ENCODE measurements around the gene TUBGCP6.
A peak's percentile ranks its signal among the peaks of the same experiment; 100 is the strongest.

The TUBGCP6 gene

DNA sequence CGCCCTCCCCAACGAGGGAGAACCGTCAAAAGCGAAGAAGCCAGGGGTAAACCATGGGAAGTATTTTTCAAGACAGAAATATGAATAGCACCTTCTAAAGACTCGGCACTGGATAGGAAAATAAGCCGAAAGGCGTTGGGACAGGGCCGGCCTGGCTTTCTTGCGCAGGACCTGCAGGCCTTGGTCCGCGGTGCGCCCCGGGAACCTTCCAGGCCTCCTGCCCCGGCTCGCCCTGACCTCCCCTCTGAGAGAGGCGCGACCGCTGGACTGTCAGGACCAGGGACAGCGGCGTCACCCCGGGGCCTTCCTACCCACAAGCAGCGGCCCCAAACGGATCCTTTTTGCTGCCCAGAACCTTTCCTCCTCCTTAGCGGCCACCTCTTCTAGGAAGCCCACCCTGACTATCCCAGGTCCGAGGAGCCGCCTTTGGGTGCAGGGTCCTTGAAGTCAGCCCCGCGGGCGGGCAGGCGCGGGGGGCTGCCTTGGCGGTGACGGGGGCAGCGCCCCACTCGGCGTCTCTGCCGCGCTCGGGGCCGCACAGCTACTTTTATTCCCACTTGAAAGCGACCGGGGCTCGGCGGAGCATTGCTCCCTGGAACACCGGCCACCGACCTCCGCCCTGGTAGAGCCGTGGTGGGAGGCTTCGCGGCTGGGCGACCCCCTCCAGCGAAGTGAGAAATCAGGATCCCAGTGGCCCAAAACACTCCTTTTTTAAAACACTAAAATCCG is 26.0 kb upstream of the TUBGCP6 start:
- TF ChIP-seq CSDC2 (CRISPR knock-in tag; IDR thresholded peaks at IDR 0.05) (no peak), ZFP3 (CRISPR knock-in tag; IDR thresholded peaks at IDR 0.05) (peak; percentile 72; the same call in 1 of the 2 replicates)
- ATAC-seq = peak; percentile 72

DNA sequence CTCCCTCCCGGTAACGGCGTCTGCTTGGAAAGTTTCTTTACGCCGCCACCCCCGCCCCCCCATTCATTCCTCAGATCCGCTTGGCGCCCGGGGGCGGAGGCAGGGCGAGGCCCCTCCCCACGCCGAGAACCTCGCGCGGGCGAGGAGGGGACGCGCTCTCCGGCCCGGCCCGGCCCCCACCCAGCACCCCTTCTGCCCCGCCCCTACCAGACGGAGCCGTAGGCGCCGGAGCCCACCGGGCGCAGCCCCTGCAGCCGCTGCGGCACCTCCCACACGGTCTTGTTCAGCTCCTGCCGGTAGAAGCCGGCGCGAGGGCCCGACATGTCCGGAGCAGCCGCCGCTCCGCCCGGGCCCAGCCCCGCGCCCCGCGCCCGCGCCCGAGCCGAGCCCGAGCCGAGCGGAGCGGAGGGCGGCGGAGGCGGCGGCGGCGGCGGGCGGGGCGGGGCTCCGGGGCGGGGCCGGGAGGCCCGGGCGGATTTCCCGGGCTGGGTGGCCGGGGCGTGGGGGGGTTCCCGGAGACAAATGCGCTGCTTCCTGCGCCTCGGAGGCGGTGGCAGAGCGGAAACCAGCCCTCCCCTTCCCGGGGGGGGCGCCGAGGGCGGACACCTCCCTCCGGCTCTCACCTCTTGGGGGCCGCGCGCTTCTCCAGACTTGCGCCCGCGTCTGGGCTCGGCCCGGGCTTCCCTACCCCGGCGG is 25.3 kb upstream of the TUBGCP6 start, which contains the start of gene MAPK11:
Gene MAPK11 (minus strand): TSS at position 411 of the 696 bp plus-strand sequence. CDS start 88 bp downstream, at position 323.
- TF ChIP-seq OSR1 (CRISPR knock-in tag; IDR thresholded peaks at IDR 0.05) = no peak
- no peak for TF ChIP-seq ISL1 (CRISPR knock-in tag; IDR thresholded peaks at IDR 0.05)
- no peak for TF ChIP-seq ZNF8 (CRISPR knock-in tag; IDR thresholded peaks at IDR 0.05)
- TF ChIP-seq, protein P1, sequence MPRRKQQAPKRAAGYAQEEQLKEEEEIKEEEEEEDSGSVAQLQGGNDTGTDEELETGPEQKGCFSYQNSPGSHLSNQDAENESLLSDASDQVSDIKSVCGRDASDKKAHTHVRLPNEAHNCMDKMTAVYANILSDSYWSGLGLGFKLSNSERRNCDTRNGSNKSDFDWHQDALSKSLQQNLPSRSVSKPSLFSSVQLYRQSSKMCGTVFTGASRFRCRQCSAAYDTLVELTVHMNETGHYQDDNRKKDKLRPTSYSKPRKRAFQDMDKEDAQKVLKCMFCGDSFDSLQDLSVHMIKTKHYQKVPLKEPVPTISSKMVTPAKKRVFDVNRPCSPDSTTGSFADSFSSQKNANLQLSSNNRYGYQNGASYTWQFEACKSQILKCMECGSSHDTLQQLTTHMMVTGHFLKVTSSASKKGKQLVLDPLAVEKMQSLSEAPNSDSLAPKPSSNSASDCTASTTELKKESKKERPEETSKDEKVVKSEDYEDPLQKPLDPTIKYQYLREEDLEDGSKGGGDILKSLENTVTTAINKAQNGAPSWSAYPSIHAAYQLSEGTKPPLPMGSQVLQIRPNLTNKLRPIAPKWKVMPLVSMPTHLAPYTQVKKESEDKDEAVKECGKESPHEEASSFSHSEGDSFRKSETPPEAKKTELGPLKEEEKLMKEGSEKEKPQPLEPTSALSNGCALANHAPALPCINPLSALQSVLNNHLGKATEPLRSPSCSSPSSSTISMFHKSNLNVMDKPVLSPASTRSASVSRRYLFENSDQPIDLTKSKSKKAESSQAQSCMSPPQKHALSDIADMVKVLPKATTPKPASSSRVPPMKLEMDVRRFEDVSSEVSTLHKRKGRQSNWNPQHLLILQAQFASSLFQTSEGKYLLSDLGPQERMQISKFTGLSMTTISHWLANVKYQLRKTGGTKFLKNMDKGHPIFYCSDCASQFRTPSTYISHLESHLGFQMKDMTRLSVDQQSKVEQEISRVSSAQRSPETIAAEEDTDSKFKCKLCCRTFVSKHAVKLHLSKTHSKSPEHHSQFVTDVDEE (CRISPR knock-in tag; IDR thresholded peaks at IDR 0.05) = no peak
- TF ChIP-seq, protein P2, sequence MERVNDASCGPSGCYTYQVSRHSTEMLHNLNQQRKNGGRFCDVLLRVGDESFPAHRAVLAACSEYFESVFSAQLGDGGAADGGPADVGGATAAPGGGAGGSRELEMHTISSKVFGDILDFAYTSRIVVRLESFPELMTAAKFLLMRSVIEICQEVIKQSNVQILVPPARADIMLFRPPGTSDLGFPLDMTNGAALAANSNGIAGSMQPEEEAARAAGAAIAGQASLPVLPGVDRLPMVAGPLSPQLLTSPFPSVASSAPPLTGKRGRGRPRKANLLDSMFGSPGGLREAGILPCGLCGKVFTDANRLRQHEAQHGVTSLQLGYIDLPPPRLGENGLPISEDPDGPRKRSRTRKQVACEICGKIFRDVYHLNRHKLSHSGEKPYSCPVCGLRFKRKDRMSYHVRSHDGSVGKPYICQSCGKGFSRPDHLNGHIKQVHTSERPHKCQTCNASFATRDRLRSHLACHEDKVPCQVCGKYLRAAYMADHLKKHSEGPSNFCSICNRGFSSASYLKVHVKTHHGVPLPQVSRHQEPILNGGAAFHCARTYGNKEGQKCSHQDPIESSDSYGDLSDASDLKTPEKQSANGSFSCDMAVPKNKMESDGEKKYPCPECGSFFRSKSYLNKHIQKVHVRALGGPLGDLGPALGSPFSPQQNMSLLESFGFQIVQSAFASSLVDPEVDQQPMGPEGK (CRISPR knock-in tag; IDR thresholded peaks at IDR 0.05; ENCODE audit: borderline replicate concordance) = peak; percentile 98
- no peak for TF ChIP-seq SNAI2 (CRISPR knock-in tag; IDR thresholded peaks at IDR 0.05)
- no peak for TF ChIP-seq ZC3H10 (CRISPR knock-in tag; IDR thresholded peaks at IDR 0.05)
- peak; percentile 49 for ATAC-seq

DNA sequence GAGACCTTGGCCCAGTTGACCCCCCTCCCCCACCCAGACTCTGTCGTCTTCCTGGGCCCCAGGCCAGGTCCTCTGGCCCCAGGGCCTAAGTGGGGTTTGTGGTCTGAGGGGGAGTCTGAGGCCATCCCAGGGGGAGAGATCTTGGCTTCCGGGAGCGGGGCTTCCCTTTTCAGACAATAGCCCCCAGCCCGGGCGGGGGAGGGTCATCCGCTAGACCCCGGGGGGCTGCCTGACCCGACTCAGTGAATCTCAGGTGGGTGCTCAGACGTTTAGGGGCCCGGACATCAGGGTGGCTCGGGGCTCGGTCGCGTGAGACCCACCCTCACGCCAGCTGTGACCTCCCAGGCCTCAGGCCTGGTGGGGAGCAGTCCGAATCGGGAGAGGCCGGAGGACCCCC is 24.7 kb upstream of the TUBGCP6 start:
- no peak for TF ChIP-seq OSR1 (CRISPR knock-in tag; IDR thresholded peaks at IDR 0.05)
- TF ChIP-seq, protein P3, sequence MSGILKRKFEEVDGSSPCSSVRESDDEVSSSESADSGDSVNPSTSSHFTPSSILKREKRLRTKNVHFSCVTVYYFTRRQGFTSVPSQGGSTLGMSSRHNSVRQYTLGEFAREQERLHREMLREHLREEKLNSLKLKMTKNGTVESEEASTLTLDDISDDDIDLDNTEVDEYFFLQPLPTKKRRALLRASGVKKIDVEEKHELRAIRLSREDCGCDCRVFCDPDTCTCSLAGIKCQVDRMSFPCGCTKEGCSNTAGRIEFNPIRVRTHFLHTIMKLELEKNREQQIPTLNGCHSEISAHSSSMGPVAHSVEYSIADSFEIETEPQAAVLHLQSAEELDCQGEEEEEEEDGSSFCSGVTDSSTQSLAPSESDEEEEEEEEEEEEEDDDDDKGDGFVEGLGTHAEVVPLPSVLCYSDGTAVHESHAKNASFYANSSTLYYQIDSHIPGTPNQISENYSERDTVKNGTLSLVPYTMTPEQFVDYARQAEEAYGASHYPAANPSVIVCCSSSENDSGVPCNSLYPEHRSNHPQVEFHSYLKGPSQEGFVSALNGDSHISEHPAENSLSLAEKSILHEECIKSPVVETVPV (CRISPR knock-in tag; IDR thresholded peaks at IDR 0.05) = no peak
- no peak for TF ChIP-seq TCF4 (CRISPR knock-in tag; IDR thresholded peaks at IDR 0.05; ENCODE audit: borderline replicate concordance)
- no peak for ATAC-seq

DNA sequence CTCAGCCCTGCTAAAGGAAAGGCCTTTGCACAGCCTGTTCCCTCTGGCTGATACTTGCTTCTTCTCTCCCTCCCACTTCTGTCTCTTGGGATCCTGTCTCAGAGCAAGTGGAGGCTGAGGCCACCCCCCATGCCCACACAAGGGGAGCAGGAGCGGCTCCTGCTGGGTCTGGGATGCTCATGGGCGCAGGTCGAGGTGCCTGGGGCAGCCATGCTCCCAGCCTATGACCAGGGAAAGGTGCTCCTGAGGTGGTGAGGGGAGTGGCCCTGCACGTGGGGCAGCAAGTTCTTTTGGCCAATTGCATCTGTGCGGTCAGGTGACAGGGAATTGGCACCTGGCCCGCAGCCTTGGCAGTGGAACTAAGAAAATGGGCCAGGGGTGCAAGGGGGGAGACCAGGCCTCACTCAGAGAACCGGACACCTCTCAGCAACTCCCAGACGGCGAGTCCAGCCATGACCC is 23.9 kb upstream of the TUBGCP6 start:
- TF ChIP-seq TOX (CRISPR knock-in tag; IDR thresholded peaks at IDR 0.05; ENCODE audit: borderline replicate concordance) = no peak
- ATAC-seq = no peak

DNA sequence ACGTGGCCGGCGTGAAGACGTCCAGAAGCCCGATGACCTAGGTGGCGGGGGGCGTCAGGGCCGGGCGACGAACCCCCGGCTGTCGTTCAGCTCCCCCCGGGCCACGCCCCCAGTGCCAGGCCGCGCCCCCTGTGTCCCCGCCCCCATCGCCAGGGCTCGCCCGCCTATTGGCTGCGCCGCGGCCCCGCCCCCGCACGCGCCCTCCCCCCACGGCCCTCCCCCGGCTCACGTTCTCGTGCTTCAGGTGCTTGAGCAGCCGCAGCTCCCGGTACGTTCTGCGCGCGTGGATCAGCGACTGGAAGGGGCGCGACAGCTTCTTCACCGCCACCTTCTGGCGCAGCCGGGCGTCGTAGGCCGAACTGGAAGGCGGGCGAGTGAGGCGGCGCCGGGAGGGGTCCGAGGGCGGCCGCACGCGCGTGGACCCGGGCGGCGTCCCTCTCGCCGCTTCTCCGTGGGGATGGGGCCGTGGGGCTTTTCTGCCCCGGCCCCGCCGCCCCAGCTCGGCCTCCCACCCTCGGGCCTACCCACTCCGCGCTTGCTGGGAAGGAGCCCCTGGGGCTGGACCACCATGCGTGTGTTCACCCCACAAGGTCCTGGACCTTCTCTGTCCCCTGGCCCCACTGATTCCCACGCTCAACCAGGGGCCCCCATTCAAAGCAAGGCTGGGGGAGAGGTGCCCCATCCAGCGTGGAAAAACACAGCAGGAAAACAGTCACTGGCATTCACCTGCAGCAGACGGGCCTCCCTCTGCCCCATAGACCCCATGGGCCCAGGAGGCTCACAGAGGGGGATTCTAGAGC is 23.0 kb upstream of the TUBGCP6 start:
- no peak for ATAC-seq
- no peak for TF ChIP-seq ZNF8 (CRISPR knock-in tag; IDR thresholded peaks at IDR 0.05)
- no peak for TF ChIP-seq TCF4 (CRISPR knock-in tag; IDR thresholded peaks at IDR 0.05; ENCODE audit: borderline replicate concordance)
- TF ChIP-seq ESRRG (CRISPR knock-in tag; IDR thresholded peaks at IDR 0.05) = no peak
- TF ChIP-seq ZNF565 (CRISPR knock-in tag; conservative IDR thresholded peaks at IDR 0.05; ENCODE audit: low read depth) = no peak
- TF ChIP-seq RARB (CRISPR knock-in tag; IDR thresholded peaks at IDR 0.05) = no peak
- TF ChIP-seq, protein P3 (CRISPR knock-in tag; IDR thresholded peaks at IDR 0.05) = no peak

Data from SK-N-SH treated with all-trans-retinoic acid at 6 μM for 48 hours (cell line).